Cerebellar cortex (tissue), 1 donor: Measurements from ENCODE around the gene CHRM2.
"Not testable (repeated sequence)": the region's sequence is repeated elsewhere in the genome, so short reads cannot be mapped to it uniquely, and the experiment has no call there.

Experiments used
- DNase-seq: peaks from one replicate; pipeline ENCODE4 v3.0.0-alpha.2; 2015; ENCODE audit warnings: low spot score

CHRM2 gene

GRCh38 chr7:136868496-136869000 is at the start of gene CHRM2:
Gene CHRM2 (plus strand): TSS chr7:136868652. CDS start chr7:137014866, 146,214 bp downstream.
- peak; percentile 9 for DNase-seq

GRCh38 chr7:136831398-136831797 is 37.1 kb upstream of the CHRM2 start:
- DNase-seq, result not testable (repeated sequence)

DNA sequence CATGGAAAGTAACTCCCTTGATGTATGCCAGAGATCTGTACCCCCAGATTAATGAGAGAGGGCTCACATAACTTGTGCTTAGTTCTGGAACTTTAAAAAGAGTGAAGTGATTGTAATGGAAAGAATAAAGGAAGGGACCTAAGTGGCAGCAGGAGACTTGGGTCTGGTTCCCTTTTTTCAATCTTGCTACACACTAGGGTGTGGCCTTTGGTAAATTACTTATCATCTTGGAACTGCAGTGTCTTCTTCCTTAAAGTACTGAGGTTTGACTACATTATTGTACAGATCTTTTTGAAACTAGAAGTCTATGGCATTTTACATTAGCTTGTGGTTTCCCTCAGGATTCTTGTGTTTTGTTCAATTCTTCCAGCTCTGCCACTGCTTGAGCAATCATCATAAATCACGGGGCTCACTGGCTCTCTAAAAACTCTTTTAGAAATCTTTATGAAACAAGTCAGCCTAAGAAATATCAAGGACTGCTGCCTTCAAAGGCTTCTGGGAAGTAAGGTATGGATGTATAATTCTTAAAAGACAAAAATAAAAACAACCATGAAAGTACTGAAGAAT is 22.5 kb upstream of the CHRM2 start:
- no peak for DNase-seq

DNA sequence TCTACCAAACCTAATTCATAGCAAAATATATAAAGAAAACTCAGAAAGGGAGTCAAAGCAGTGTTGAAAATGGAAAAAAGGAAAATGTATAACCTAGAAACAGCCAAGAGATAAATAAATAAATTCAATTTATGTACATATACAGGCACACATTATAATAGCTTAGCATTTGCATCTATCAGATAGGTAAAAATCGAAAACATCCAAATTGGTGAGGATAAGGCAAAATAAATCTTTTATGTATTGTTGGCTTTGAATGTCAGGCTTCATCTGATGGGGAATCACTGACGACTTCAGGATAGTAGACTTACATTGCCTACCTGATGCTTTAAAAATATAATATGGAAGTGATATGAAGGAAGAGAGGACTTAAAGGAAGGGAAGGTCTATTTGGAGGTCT is 20.6 kb upstream of the CHRM2 start:
- no peak for DNase-seq

GRCh38 chr7:136853654-136854053 is 14.8 kb upstream of the CHRM2 start:
- DNase-seq, result no peak

GRCh38 chr7:136857573-136857972 is 10.9 kb upstream of the CHRM2 start:
- no peak for DNase-seq

DNA sequence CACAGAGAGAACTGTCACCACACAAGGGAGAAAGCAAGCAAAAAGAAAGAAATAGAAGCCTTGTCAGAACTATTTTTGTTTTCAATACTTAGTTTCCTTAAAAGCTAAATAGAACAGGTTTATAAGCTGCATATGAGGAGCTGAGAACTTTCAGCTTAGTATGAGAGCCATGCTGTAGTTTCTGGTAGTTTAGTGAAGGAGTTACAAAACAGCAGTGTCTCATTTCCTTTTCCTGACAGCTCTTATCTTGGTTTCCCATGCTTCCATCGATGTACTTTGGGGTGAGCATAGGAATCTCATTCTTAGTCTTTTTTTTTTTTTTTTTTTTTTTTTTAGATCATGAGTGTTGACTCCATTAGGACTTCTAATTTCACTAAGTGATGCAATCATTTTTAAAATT is 8.6 kb upstream of the CHRM2 start:
- DNase-seq, result no peak

- no peak for DNase-seq
These were observed 3.2 kb upstream of the CHRM2 start for GRCh38 chr7:136865236-136865635.

DNA sequence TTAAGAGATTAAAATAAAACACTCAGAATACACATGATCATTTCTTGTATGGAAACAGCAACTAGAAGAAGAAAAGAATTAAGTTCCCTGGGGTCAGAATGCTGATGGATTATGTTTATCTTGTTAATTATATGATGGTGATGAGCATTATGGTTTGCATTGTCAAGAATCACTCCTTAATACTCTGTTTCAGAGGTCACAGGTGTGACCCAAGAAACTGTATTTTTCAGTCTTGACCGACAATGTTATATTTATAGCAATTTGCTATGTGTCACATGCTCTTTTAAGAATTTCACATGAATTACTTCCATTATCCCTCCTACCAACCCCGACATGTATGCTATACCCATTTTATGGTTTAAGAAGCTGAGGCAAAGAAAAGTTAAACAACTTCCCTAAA is 2.7 kb upstream of the CHRM2 start:
- no peak for DNase-seq

- DNase-seq, result no peak
These were observed 829 bp downstream of the CHRM2 start for GRCh38 chr7:136869001-136869961.

- DNase-seq, result no peak
These were observed 1.8 kb downstream of the CHRM2 start for GRCh38 chr7:136869991-136870865.

GRCh38 chr7:136870866-136871487 is 2.5 kb downstream of the CHRM2 start:
- DNase-seq, result no peak

DNA sequence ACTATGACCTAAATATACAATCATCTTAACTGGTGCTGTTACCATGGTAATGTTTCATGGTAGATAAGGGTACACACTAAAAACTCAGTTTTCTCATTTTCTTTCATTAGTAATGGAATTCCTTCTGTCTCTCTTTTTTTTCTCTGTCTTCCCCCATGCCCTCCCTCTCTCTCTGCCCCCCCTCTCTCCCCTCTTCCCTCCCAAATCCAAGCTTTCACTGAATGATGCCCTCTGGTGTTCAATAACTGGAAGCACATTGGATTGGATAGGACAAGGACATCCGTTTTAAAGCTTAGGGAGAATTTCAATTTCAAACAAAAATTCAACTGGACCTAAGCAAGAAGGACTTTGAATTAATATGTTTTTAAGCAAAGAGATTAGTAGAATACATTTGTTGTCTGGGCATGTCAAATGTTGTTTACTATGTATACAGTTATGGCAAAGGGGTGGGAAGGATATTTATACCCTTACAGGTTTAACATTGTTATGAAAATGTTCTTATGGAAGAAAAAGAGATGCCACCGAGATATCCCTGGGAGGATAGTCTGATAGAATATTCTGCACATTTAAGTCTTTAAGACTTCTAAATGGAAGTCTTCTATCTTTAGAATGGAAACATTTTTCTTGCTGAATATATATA is 6.1 kb downstream of the CHRM2 start:
- peak; percentile 25 for DNase-seq

- no peak for DNase-seq
These were observed 9.1 kb downstream of the CHRM2 start for GRCh38 chr7:136877509-136877908.

- no peak for DNase-seq
These were observed 9.5 kb downstream of the CHRM2 start for GRCh38 chr7:136877990-136878389.

GRCh38 chr7:136878878-136879277 is 10.4 kb downstream of the CHRM2 start:
- no peak for DNase-seq

GRCh38 chr7:136883046-136883445 is 14.6 kb downstream of the CHRM2 start:
- DNase-seq, result peak; percentile 7

- DNase-seq, result no peak
These were observed 16.0 kb downstream of the CHRM2 start for GRCh38 chr7:136884492-136884891.

GRCh38 chr7:136887317-136887716 is 18.9 kb downstream of the CHRM2 start:
- DNase-seq, result no peak

DNA sequence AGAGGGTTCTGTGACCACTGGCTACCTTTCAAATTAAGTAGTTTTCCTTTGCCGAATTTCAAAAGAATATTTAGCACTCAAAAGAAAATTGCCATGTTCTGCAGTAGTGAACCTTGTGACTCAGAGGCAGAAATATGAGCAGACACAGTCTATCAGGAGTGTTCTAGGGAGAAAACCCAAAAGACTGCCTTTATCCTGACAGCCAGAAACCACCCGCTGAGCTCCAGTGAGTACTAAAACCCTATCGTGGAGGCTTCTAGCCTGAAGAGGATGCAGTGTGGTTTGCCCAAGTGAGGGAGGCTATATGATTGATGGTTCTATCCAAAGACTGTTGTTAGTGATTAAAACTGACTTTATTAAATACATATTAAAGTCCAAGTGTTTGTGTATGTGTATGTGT is 21.9 kb downstream of the CHRM2 start:
- DNase-seq, result no peak

DNA sequence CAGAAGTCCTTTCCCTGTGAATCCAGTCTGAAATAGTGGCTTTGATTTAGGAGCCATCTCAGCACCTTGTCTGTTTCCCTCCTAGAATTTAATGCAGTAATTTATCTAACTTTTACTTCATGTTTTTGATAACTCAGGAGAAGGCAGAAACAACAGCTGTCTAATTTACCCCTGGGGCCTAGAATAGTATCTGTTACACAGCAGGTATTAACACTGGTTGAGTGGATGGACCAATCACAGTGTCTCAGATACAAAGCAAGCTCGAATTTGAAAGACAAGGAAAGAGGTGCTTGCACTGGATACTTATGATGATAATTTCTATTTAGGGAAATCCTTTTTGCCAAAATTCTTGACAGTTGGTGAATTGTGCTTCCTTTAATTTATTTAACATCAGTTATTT is 23.4 kb downstream of the CHRM2 start:
- no peak for DNase-seq
